ENCODE measurements around the gene HTT. TPM values are rescaled to one million over a fixed set of nuclear protein-coding genes. Genes with fewer than 3 reads are reported as not detected.

The HTT gene
- total RNA-seq, 1 donor from 2014 or later, result 20.0 TPM

DNA sequence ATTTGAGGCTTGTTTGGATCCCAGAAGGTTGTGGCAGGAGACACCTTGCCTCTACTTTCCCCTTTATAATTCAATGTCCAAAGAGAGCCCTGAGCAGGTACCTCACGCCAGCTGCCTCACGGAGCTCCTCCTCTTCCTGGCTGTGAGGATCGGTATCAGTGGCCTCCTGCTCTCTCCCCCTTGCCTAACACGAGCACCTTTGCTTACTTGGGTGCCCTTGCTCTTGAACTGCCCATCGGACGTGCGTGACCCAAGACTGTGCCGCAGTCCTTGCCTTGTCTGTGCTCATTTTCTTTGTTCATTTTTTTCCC lies 146.7 kb downstream of the HTT start:
- H3K4me3 ChIP-seq, result no peak overlapping the region
- intact Hi-C loops (cut with micrococcal nuclease), result no loop called here
- peaks cover 94% of the 10 kb centered on the region for H3K36me3 ChIP-seq
- H3K27ac ChIP-seq (replicated peaks), result no peak overlapping the region
- TF ChIP-seq, protein P1, sequence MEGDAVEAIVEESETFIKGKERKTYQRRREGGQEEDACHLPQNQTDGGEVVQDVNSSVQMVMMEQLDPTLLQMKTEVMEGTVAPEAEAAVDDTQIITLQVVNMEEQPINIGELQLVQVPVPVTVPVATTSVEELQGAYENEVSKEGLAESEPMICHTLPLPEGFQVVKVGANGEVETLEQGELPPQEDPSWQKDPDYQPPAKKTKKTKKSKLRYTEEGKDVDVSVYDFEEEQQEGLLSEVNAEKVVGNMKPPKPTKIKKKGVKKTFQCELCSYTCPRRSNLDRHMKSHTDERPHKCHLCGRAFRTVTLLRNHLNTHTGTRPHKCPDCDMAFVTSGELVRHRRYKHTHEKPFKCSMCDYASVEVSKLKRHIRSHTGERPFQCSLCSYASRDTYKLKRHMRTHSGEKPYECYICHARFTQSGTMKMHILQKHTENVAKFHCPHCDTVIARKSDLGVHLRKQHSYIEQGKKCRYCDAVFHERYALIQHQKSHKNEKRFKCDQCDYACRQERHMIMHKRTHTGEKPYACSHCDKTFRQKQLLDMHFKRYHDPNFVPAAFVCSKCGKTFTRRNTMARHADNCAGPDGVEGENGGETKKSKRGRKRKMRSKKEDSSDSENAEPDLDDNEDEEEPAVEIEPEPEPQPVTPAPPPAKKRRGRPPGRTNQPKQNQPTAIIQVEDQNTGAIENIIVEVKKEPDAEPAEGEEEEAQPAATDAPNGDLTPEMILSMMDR (IDR thresholded peaks at IDR 0.05; ENCODE audit: borderline replicate concordance), result no peak
- peak; percentile 6 for DNase-seq
- H3K27me3 ChIP-seq (ENCODE audit: low read depth), result no peaks in the 10 kb centered on the region
- no peaks in the 10 kb centered on the region for H3K9me3 ChIP-seq (replicated peaks)
- H3K4me1 ChIP-seq, result peaks cover 19% of the 10 kb centered on the region

DNA sequence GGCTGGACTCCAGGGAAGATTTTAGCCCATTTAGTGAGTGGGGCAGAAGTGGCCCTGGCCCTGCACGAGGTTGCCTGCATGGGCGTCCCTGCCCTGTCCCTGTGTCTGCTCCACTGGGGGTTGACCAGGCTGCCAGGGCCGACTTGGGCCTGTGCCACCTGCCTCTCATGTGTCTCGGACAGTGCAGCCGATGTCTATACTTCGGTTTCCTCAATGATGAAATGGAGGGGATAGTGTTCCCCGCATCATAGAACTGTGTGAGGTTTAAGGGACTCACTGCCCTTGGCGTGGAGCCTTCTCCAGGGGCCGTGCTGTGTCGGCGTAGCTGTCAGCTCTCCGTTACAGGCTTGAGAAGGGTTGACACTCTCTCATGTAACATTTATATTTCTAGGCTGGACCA lies 147.5 kb downstream of the HTT start:
- Histone ChIP-seq H3K9me3 (replicated peaks) (no peaks in the 10 kb centered on the region), H3K27me3 (ENCODE audit: low read depth) (no peaks in the 10 kb centered on the region), H3K36me3 (peaks cover 93% of the 10 kb centered on the region), H3K4me3 (no peak overlapping the region), H3K27ac (replicated peaks) (no peak overlapping the region), H3K4me1 (peaks cover 23% of the 10 kb centered on the region)
- TF ChIP-seq, protein P1 (IDR thresholded peaks at IDR 0.05; ENCODE audit: borderline replicate concordance), result no peak
- no peak for DNase-seq
- intact Hi-C loops (cut with micrococcal nuclease), result no loop called here

DNA sequence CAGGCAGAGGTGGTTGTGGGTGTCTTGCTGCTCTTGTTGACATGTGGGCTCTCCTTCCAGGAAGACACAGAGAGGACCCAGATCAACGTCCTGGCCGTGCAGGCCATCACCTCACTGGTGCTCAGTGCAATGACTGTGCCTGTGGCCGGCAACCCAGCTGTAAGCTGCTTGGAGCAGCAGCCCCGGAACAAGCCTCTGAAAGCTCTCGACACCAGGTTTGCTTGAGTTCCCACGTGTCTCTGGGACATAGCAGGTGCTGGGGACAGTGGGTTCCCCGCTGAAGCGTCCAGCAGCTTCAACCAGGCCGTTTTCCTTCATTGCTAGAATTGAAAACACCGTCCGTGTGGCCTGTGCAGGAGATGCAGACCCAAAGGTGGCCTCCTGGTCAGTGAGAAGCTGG lies 148.9 kb downstream of the HTT start:
- H3K36me3 ChIP-seq, result peaks cover 84% of the 10 kb centered on the region
- H3K4me3 ChIP-seq, result no peak overlapping the region
- intact Hi-C loops (cut with micrococcal nuclease), result no loop called here
- TF ChIP-seq, protein P1 (IDR thresholded peaks at IDR 0.05; ENCODE audit: borderline replicate concordance), result no peak
- H3K27ac ChIP-seq (replicated peaks), result no peak overlapping the region
- no peaks in the 10 kb centered on the region for H3K27me3 ChIP-seq (ENCODE audit: low read depth)
- peak; percentile 6 for DNase-seq
- no peaks in the 10 kb centered on the region for H3K9me3 ChIP-seq (replicated peaks)
- H3K4me1 ChIP-seq, result peaks cover 30% of the 10 kb centered on the region

DNA sequence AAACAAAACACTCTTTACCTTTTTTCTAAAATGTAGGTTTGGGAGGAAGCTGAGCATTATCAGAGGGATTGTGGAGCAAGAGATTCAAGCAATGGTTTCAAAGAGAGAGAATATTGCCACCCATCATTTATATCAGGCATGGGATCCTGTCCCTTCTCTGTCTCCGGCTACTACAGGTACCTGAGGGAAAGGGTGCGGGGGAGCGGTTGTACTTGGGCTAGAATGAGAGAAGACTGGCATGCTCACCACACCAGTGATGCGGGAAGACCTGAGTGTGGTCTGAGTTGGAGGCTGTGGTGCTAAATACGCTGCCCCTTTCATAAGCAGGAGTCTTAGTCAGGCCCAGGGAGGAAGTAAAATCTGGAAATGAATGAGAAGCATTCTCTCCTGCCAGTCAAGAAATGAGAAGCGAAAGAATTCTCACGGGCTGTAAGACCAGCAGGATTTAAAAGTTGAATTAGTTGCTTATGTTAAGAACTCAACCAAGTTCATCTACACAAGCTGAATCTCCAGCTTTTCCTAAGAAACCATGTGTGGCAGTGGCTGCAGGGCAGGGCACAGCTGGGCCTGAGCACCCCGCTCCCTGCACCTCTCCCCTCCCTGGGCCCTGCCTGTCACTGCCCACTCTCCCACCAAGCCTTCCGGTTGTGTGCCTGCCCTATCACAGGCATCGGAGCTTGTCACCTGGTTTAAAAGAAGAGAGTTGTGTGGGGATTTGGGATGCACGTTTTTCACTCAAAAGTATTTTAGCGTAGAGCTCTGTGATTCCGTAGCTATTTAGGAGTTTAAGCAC lies 149.7 kb downstream of the HTT start:
- H3K36me3 ChIP-seq, result peaks cover 84% of the 10 kb centered on the region
- H3K9me3 ChIP-seq (replicated peaks), result no peaks in the 10 kb centered on the region
- no peak for DNase-seq
- TF ChIP-seq, protein P1 (IDR thresholded peaks at IDR 0.05; ENCODE audit: borderline replicate concordance), result no peak
- no peak overlapping the region for H3K27ac ChIP-seq (replicated peaks)
- H3K27me3 ChIP-seq (ENCODE audit: low read depth), result no peaks in the 10 kb centered on the region
- H3K4me1 ChIP-seq, result peaks cover 30% of the 10 kb centered on the region
- intact Hi-C loops (cut with micrococcal nuclease), result no loop called here
- H3K4me3 ChIP-seq, result no peak overlapping the region

DNA sequence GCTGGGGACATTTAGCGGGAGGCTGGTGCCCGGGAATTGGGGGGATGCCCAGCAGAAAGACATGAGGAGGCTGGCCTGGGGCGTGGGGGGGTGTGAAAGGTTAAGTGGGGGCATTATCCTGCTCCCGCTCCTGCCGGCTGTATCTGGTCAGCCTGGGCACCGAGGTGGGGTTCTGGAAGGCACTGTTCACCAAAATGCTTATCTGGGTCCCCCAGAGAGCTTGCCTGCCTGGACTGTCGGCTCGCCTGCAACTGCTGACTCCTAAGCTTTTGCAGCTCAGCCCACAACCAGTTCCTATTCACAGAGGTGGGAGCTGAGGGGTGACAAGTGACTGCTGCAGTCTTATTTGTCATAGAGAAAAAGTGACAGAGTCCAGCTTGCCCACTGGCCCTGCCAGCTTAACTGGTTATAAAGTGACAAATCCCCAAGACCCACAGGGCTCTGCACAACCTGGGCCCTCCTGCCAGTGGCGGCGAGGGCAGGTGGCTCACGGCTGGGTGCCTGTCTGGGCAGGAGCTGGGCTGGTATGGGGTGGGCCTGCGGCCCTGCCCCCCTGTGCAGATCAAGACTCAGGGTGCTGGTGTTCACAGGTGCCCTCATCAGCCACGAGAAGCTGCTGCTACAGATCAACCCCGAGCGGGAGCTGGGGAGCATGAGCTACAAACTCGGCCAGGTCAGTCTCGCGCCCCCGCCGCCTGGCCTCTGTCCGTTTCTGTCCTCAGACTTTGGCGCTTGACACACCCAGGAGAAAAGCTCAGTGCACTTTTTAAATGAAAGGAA lies 150.8 kb downstream of the HTT start:
- H3K4me3 ChIP-seq, result no peak overlapping the region
- no peak overlapping the region for H3K27ac ChIP-seq (replicated peaks)
- no peaks in the 10 kb centered on the region for H3K9me3 ChIP-seq (replicated peaks)
- H3K4me1 ChIP-seq, result peaks cover 21% of the 10 kb centered on the region
- peak; percentile 11 for DNase-seq
- peaks cover 86% of the 10 kb centered on the region for H3K36me3 ChIP-seq
- TF ChIP-seq, protein P1 (IDR thresholded peaks at IDR 0.05; ENCODE audit: borderline replicate concordance), result no peak
- intact Hi-C loops (cut with micrococcal nuclease), result no loop called here
- H3K27me3 ChIP-seq (ENCODE audit: low read depth), result no peaks in the 10 kb centered on the region
